ENCODE data around the gene NFATC2IP. TPM values are rescaled to one million over a fixed set of nuclear protein-coding genes. Genes with fewer than 3 reads are reported as not detected.

NFATC2IP gene
- total and polyA plus RNA-seq, 2 of the 8 experiments (the other 6 are each of a cell fraction or from before 2014, with no cell fraction given), result 54.4 to 71.5 TPM

DNA sequence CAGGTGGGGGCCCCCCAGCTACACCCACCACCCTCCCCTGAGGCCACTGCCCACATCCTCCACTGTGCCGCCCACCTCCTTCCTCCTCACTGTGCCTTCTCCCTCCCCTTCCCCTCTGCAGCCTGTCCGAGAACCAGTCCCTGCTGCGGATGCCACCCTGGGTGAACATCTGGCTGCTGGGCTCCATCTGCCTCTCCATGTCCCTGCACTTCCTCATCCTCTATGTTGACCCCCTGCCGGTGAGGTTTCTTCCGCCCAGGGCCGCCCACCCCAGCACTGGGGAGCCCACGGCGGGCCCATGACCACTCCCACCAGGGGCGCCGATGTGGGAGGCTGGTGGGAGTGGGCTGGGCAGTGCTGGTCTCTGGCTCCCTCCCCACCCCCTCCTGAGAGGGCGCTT lies 47.8 kb upstream of the NFATC2IP start (continued):
- no peak for TF ChIP-seq TCF12 (IDR thresholded peaks at IDR 0.05; ENCODE audit: low read depth, low read length)

All from H1 (cell line).